B cell (primary cell): Measurements from ENCODE around the gene RMND5A.

Experiments used
- CTCF ChIP-seq: fragments of 200-600 bp; IDR thresholded peaks from one replicate; pipeline ENCODE4 v1.8.0; 2022; ENCODE audit warnings: antibody characterized with exemption, mild to moderate bottlenecking
- EZH2 ChIP-seq: IDR thresholded peaks from 2 replicates; pipeline ENCODE4 v1.6.1; 2012; ENCODE audit warnings: borderline replicate concordance, low read depth, mild to moderate bottlenecking, moderate library complexity, low read length; ENCODE audit not compliant: insufficient read depth, poor library complexity, severe bottlenecking

DNA sequence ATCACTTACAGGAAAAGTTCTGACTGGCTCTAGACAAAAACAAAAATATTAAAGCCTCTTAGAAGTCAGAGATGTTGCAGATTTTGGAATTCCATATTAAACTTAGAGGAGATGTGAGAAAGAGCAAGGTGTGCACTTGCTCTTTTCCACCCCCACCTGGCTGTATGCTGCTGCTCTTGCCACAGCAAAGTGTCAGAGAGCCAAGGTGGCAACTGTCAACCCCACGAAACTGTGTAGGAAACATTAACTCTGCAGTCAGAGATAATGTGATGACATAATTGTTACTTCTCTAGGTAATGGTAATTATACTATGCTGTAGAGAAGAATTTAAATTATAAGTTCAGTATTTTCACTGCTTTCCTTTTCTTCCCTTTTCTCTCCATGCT lies 45.2 kb downstream of the RMND5A start:
- TF ChIP-seq CTCF (no peak), EZH2 (no peak)
